IMR-90 (cell line): Measurements from ENCODE around the gene GPRIN3. TPM values are rescaled to one million over a fixed set of nuclear protein-coding genes. Genes with fewer than 3 reads are reported as not detected.

ENCODE experiments used
- ATAC-seq: fragments of 200-7000 bp; cut with Tn5 transposase; 2 replicates; pipeline ENCODE4 v1.9.1; 2020; ENCODE audit warnings: low read depth, mild to moderate bottlenecking, moderate library complexity
- BruUV-seq: library from RNA; stranded (reverse); fragments of 400-500 nt; replicated peaks from 2 replicates; lab custom pipeline; 2021; lab: Mats Ljungman, UMichigan
- CTCF ChIA-PET: fragments of 300-600 bp; formaldehyde crosslinking; extraction: SDS; loops from one replicate; lab custom pipeline; 2021; ENCODE audit warnings: antibody characterized with exemption; lab: Yijun Ruan, JAX
- POLR2A ChIA-PET: fragments of 300-600 bp; sonication (Branson Sonifier 250); formaldehyde crosslinking; loops from one replicate; lab custom pipeline; 2022; ENCODE audit warnings: antibody characterized with exemption; ENCODE audit not compliant: unreplicated experiment; lab: Charles Lee
- DNase-seq: peaks from one replicate; pipeline ENCODE4 v3.0.0; 2013
- H2AFZ ChIP-seq: replicated peaks from 2 replicates; pipeline ENCODE3; 2013; ENCODE audit warnings: low read length, mild to moderate bottlenecking; ENCODE audit not compliant: poor library complexity
- H2AK5ac ChIP-seq: 2 replicates; pipeline ENCODE4 v1.6.1; 2013; ENCODE audit warnings: low read depth, low read length, inconsistent platforms
- H2AK9ac ChIP-seq: replicated peaks from 2 replicates; pipeline ENCODE3; 2013; ENCODE audit warnings: mild to moderate bottlenecking, low read depth, low read length, moderate library complexity; ENCODE audit not compliant: poor library complexity
- H2BK120ac ChIP-seq: 2 replicates; pipeline ENCODE4 v1.6.1; 2013; ENCODE audit warnings: low read depth, low read length, inconsistent platforms
- H2BK15ac ChIP-seq: 3 replicates; pipeline ENCODE4 v1.6.1; 2013; ENCODE audit warnings: low read depth, low read length, inconsistent platforms
- H2BK20ac ChIP-seq: 2 replicates; pipeline ENCODE4 v1.6.1; 2013; ENCODE audit warnings: low read depth, mild to moderate bottlenecking, inconsistent platforms, low read length, moderate library complexity
- H2BK5ac ChIP-seq: 2 replicates; pipeline ENCODE4 v1.6.1; 2013; ENCODE audit warnings: mild to moderate bottlenecking, low read depth, low read length, inconsistent platforms; ENCODE audit not compliant: poor library complexity, severe bottlenecking
- H3K14ac ChIP-seq: replicated peaks from 2 replicates; pipeline ENCODE4 v1.6.1; 2013; ENCODE audit warnings: low read depth, low read length, inconsistent platforms
- H3K18ac ChIP-seq: 2 replicates; pipeline ENCODE4 v1.6.1; 2013; ENCODE audit warnings: low read depth, low read length, control low read depth
- H3K23ac ChIP-seq: 2 replicates; pipeline ENCODE4 v1.6.1; 2013; ENCODE audit warnings: low read depth, low read length, inconsistent platforms
- H3K27ac ChIP-seq: 2 replicates; pipeline ENCODE4 v1.5.1; 2013; ENCODE audit warnings: mild to moderate bottlenecking, control low read depth, low read length; ENCODE audit not compliant: insufficient read depth
- H3K27me3 ChIP-seq: 2 replicates; pipeline ENCODE4 v1.6.1; 2013; ENCODE audit warnings: low read length; ENCODE audit not compliant: control insufficient read depth, insufficient read depth
- H3K36me3 ChIP-seq: 2 replicates; pipeline ENCODE4 v1.6.1; 2013; ENCODE audit warnings: low read length, mixed read lengths; ENCODE audit not compliant: control insufficient read depth, insufficient read depth
- H3K4ac ChIP-seq: 2 replicates; pipeline ENCODE4 v1.6.1; 2013; ENCODE audit warnings: low read depth, low read length, inconsistent platforms
- H3K4me1 ChIP-seq: 2 replicates; pipeline ENCODE4 v1.6.1; 2013; ENCODE audit warnings: low read length, mixed read lengths; ENCODE audit not compliant: control insufficient read depth, insufficient read depth
- H3K4me2 ChIP-seq: 2 replicates; pipeline ENCODE4 v1.6.1; 2013; ENCODE audit warnings: low read depth, mild to moderate bottlenecking, control low read depth, low read length, moderate library complexity
- H3K4me3 ChIP-seq: 2 replicates; pipeline ENCODE4 v1.5.1; 2013; ENCODE audit warnings: low read depth, mild to moderate bottlenecking, control low read depth, low read length, moderate library complexity; ENCODE audit not compliant: insufficient read depth
- H3K56ac ChIP-seq: 2 replicates; pipeline ENCODE4 v1.6.1; 2013; ENCODE audit warnings: low read length, inconsistent platforms; ENCODE audit not compliant: insufficient read depth; ENCODE audit errors: extremely low read depth
- H3K79me1 ChIP-seq, 2 experiments: 2 replicates each; pipeline ENCODE4 v1.6.1; 2013; ENCODE audit warnings: low read length in 2 of 2, inconsistent platforms in 1 of 2, low read depth in 1 of 2
- H3K9ac ChIP-seq: 2 replicates; pipeline ENCODE4 v1.6.1; 2013; ENCODE audit warnings: low read depth, low read length, control low read depth
- H3K9me1 ChIP-seq: 2 replicates; pipeline ENCODE4 v1.6.1; 2013; ENCODE audit warnings: low read length, inconsistent platforms; ENCODE audit not compliant: insufficient read depth
- H3K9me3 ChIP-seq: 2 replicates; pipeline ENCODE4 v1.6.1; 2013; ENCODE audit warnings: low read length; ENCODE audit not compliant: control insufficient read depth, insufficient read depth
- H4K20me1 ChIP-seq: 2 replicates; pipeline ENCODE4 v1.6.1; 2013; ENCODE audit warnings: low read length, inconsistent platforms; ENCODE audit not compliant: insufficient read depth
- H4K5ac ChIP-seq: 2 replicates; pipeline ENCODE4 v1.6.1; 2013; ENCODE audit warnings: mild to moderate bottlenecking, low read depth, low read length, control low read depth
- H4K8ac ChIP-seq, 2 experiments: 2 replicates each; pipeline ENCODE4 v1.6.1; 2013; ENCODE audit warnings: low read depth in 2 of 2, low read length in 2 of 2, control low read depth in 1 of 2, inconsistent platforms in 1 of 2
- H4K91ac ChIP-seq: 2 replicates; pipeline ENCODE4 v1.6.1; 2013; ENCODE audit warnings: low read depth, low read length, inconsistent platforms; ENCODE audit not compliant: insufficient read depth
- CHD1 ChIP-seq: IDR thresholded peaks from 2 replicates; pipeline ENCODE4 v1.6.1; 2012; ENCODE audit warnings: low read depth, low read length, improper control_type of control experiment
- MAFK ChIP-seq: IDR thresholded peaks from 2 replicates; pipeline ENCODE4 v1.6.1; 2012; ENCODE audit warnings: low read depth, low read length, improper control_type of control experiment
- dilution Hi-C: fragments of 300-500 bp; cut with HindIII; formaldehyde crosslinking; loops from one replicate; pipeline ENCODE4 v1.14.3; 2018; ENCODE audit warnings: low sequenced_read_pairs; ENCODE audit not compliant: unreplicated experiment
- in situ Hi-C: fragments of 300-500 bp; cut with MboI; formaldehyde crosslinking; loops from 3 replicates; pipeline ENCODE4 v1.14.3; 2019; ENCODE audit warnings: low sequenced_read_pairs, inconsistent platforms, mixed read lengths
- intact Hi-C: fragments of 100-400 bp; cut with micrococcal nuclease; formaldehyde crosslinking; loops from 2 replicates; pipeline ENCODE4 v1.10.0; 2022
- polyA plus RNA-seq, 3 experiments: library from polyadenylated mRNA; depleted of rRNA; stranded (reverse); fragments of >200 nt; gene quantifications; 2 replicates each; pipeline ENCODE4 v1.2.3, GENCODE V29; 2012; ENCODE audit warnings: low replicate concordance in 1 of 3
- total RNA-seq: library from RNA; depleted of rRNA; stranded (reverse); fragments of >200 nt; gene quantifications from 2 replicates; pipeline ENCODE4 v1.2.3, GENCODE V29; 2012

The GPRIN3 gene
- total and polyA plus RNA-seq, 2 of the 4 experiments (the other 2 are of a cell fraction): under 0.01 TPM; not detected in 1

DNA sequence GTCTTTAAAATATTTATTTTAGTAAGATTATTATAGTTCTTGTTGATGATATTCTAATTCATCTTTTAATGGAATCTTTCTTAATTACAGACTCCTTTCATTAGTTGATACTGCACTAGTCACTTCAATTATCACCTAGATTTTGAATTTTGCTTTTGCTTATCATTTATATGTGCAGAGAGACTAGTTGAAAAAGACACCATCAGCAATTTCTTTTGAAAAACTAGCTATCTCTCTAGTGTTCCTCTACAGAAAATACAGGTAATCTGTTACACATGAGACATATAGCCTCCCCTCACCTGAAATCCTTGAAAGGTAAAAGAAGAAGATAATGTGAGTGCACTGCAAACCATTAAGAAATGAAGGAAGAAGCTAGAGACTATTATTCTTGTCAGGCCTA lies 31.3 kb downstream of the GPRIN3 start:
- CTCF ChIA-PET: interaction anchor here (1.1 kb wide), 1 partner anchor 21 kb away, joined by 3 read pairs; no protein-coding TSS in a partner anchor
- H2BK120ac ChIP-seq: no peak overlapping the region
- in situ Hi-C loops: no loop called here

More for the DNA sequence above, 31.3 kb downstream of the GPRIN3 start:
- no peak overlapping the region for H3K18ac ChIP-seq
- H3K9me1 ChIP-seq: no peaks in the 10 kb centered on the region
- H2BK20ac ChIP-seq: no peak overlapping the region
- ATAC-seq: no peak
- H3K23ac ChIP-seq: no peak overlapping the region
- H3K14ac ChIP-seq: no peak overlapping the region
- no peak overlapping the region for H3K56ac ChIP-seq
- no TSS peak for BruUV-seq
- H2BK5ac ChIP-seq: no peak overlapping the region
- dilution Hi-C loops: no loop called here
- no peak overlapping the region for H2BK15ac ChIP-seq
- H3K36me3 ChIP-seq: no peaks in the 10 kb centered on the region
- no peak overlapping the region for H3K4ac ChIP-seq
- POLR2A ChIA-PET: no interaction called here
- no peak overlapping the region for H2AFZ ChIP-seq
- no peak overlapping the region for H3K4me2 ChIP-seq
- no peaks in the 10 kb centered on the region for H3K79me1 ChIP-seq
- H3K4me1 ChIP-seq: no peaks in the 10 kb centered on the region
- no peak overlapping the region for H4K8ac ChIP-seq
- H3K4me3 ChIP-seq: no peak overlapping the region
- H4K91ac ChIP-seq: no peak overlapping the region
- H4K20me1 ChIP-seq: no peaks in the 10 kb centered on the region
- H3K27ac ChIP-seq: no peak overlapping the region
- TF ChIP-seq MAFK (peak; percentile 73), CHD1 (no peak)
- H3K9ac ChIP-seq: no peak overlapping the region
- H3K9me3 ChIP-seq: no peaks in the 10 kb centered on the region
- no peak overlapping the region for H4K5ac ChIP-seq
- no peak for DNase-seq
- peaks cover 3% of the 10 kb centered on the region; the same call in 1 of the 2 replicates for H3K27me3 ChIP-seq
- H2AK5ac ChIP-seq: no peak overlapping the region
- intact Hi-C loops: loop anchor here (5.0 kb wide), 1 partner anchor 1491 kb away; no protein-coding TSS in a partner anchor
- H2AK9ac ChIP-seq: no peak overlapping the region
